Medulla oblongata (tissue), 1 donor: ENCODE results near the gene CCDC83.

ENCODE experiments used
- DNase-seq: peaks from one replicate; pipeline ENCODE4 v3.0.0-alpha.2; 2015; ENCODE audit errors: extremely low spot score

The CCDC83 gene

GRCh38 chr11:85855341-85855656 is at the start of gene CCDC83:
Gene CCDC83 (plus strand): TSS chr11:85855383. CDS start chr11:85865124, 9,741 bp downstream.
- DNase-seq: peak; percentile 3

GRCh38 chr11:85805387-85805786 is 49.8 kb upstream of the CCDC83 start:
- DNase-seq: peak; percentile 25

GRCh38 chr11:85806016-85806415 is 49.2 kb upstream of the CCDC83 start:
- DNase-seq: no peak

GRCh38 chr11:85806876-85807275 is 48.3 kb upstream of the CCDC83 start:
- DNase-seq: no peak

GRCh38 chr11:85809191-85809590 is 46.0 kb upstream of the CCDC83 start:
- no peak for DNase-seq

GRCh38 chr11:85809863-85810262 is 45.3 kb upstream of the CCDC83 start:
- peak; percentile 42 for DNase-seq

- no peak for DNase-seq
Observed at GRCh38 chr11:85810521-85810870, 44.7 kb upstream of the CCDC83 start.

- peak; percentile 81 for DNase-seq
Observed at GRCh38 chr11:85810871-85811611, 44.1 kb upstream of the CCDC83 start, which contains the start of gene SYTL2. Gene SYTL2 (minus strand): TSS chr11:85811141. CDS start chr11:85757725, 53,416 bp downstream.

- no peak for DNase-seq
Observed at GRCh38 chr11:85811624-85812023, 43.6 kb upstream of the CCDC83 start.

GRCh38 chr11:85813721-85814120 is 41.5 kb upstream of the CCDC83 start:
- DNase-seq: no peak

- DNase-seq: no peak
Observed at GRCh38 chr11:85815186-85815931, 39.8 kb upstream of the CCDC83 start.

- DNase-seq: no peak
Observed at GRCh38 chr11:85819441-85819840, 35.7 kb upstream of the CCDC83 start.

- DNase-seq: no peak
Observed at GRCh38 chr11:85821636-85822035, 33.5 kb upstream of the CCDC83 start.

GRCh38 chr11:85822814-85823213 is 32.4 kb upstream of the CCDC83 start:
- DNase-seq: no peak

GRCh38 chr11:85823816-85824215 is 31.4 kb upstream of the CCDC83 start:
- no peak for DNase-seq

- DNase-seq: no peak
Observed at GRCh38 chr11:85825616-85826015, 29.6 kb upstream of the CCDC83 start.

GRCh38 chr11:85826116-85826855 is 28.9 kb upstream of the CCDC83 start:
- DNase-seq: peak; percentile 37

- DNase-seq: no peak
Observed at GRCh38 chr11:85827748-85828639, 27.2 kb upstream of the CCDC83 start.

- DNase-seq: no peak
Observed at GRCh38 chr11:85828640-85828978, 26.6 kb upstream of the CCDC83 start.

- DNase-seq: no peak
Observed at GRCh38 chr11:85829172-85829571, 26.0 kb upstream of the CCDC83 start.

GRCh38 chr11:85831050-85831449 is 24.1 kb upstream of the CCDC83 start:
- no peak for DNase-seq

- no peak for DNase-seq
Observed at GRCh38 chr11:85835263-85835662, 19.9 kb upstream of the CCDC83 start.
